Keratinocyte (primary cell): ENCODE results near the gene HLA-DMA. TPM values are rescaled to one million over a fixed set of nuclear protein-coding genes. Genes with fewer than 3 reads are reported as not detected.

ENCODE experiments used
- DNase-seq: peaks from one replicate; pipeline ENCODE4 v3.0.0-alpha.2; 2011; ENCODE audit warnings: low read depth, missing footprints, low spot score
- FAIRE-seq: peaks from 2 replicates; lab custom pipeline; 2011; peaks lifted over from hg19 to GRCh38; lab: Jason Lieb, UNC
- H2AFZ ChIP-seq: 2 replicates; pipeline ENCODE4 v1.6.0; 2012; ENCODE audit warnings: low read length, control low read depth, inconsistent platforms; ENCODE audit not compliant: control insufficient read depth
- H3K27ac ChIP-seq: 2 replicates; pipeline ENCODE4 v1.5.1; 2011; ENCODE audit warnings: low read length; ENCODE audit not compliant: control insufficient read depth, insufficient read depth
- H3K27me3 ChIP-seq: 3 replicates; pipeline ENCODE4 v1.6.0; 2011; ENCODE audit warnings: low read length; ENCODE audit not compliant: control insufficient read depth, insufficient read depth; ENCODE audit errors: extremely low read depth
- H3K36me3 ChIP-seq, 2 experiments: 2 replicates in 1 of 2; 3 replicates in 1 of 2; pipeline ENCODE4 v1.5.1; 2011; ENCODE audit warnings: low read length in 2 of 2, mild to moderate bottlenecking in 1 of 2; ENCODE audit not compliant: control insufficient read depth in 2 of 2, insufficient read depth in 2 of 2; ENCODE audit errors: extremely low read depth in 1 of 2
- H3K4me1 ChIP-seq: 3 replicates; pipeline ENCODE4 v1.5.1; 2011; ENCODE audit warnings: low read length; ENCODE audit not compliant: control insufficient read depth, insufficient read depth; ENCODE audit errors: extremely low read depth
- H3K4me2 ChIP-seq: 3 replicates; pipeline ENCODE4 v1.6.0; 2011; ENCODE audit warnings: low read depth, low read length; ENCODE audit not compliant: control insufficient read depth, insufficient read depth; ENCODE audit errors: extremely low read depth
- H3K4me3 ChIP-seq, 3 experiments: fragments of 200-600 bp in 1 of 3; sonication (generic) in 1 of 3; 2 replicates in 2 of 3; 3 replicates in 1 of 3; pipeline ENCODE4 v1.5.1; 2011 to 2016; ENCODE audit warnings: low read length in 3 of 3, mild to moderate bottlenecking in 3 of 3, control low read depth in 2 of 3, inconsistent platforms in 1 of 3, low read depth in 1 of 3, mixed read lengths in 1 of 3, mixed run types in 1 of 3, moderate library complexity in 1 of 3; ENCODE audit not compliant: control insufficient read depth in 2 of 3, insufficient read depth in 2 of 3; ENCODE audit errors: extremely low read depth in 1 of 3
- H3K79me2 ChIP-seq: 2 replicates; pipeline ENCODE4 v1.6.0; 2012; ENCODE audit warnings: low read length; ENCODE audit not compliant: control insufficient read depth, insufficient read depth
- H3K9ac ChIP-seq: 3 replicates; pipeline ENCODE4 v1.6.0; 2011; ENCODE audit warnings: low read length; ENCODE audit not compliant: control insufficient read depth, insufficient read depth; ENCODE audit errors: extremely low read depth
- H3K9me1 ChIP-seq: 3 replicates; pipeline ENCODE4 v1.6.0; 2011; ENCODE audit warnings: low read length; ENCODE audit not compliant: control insufficient read depth, insufficient read depth; ENCODE audit errors: extremely low read depth
- H3K9me3 ChIP-seq: 2 replicates; pipeline ENCODE4 v1.5.1; 2012; ENCODE audit warnings: low read depth, low read length; ENCODE audit not compliant: control insufficient read depth
- H4K20me1 ChIP-seq: 3 replicates; pipeline ENCODE4 v1.6.0; 2011; ENCODE audit warnings: low read length; ENCODE audit not compliant: control insufficient read depth, insufficient read depth; ENCODE audit errors: extremely low read depth
- EZH2 ChIP-seq: IDR thresholded peaks from one replicate; pipeline ENCODE4 v1.6.1; 2012; ENCODE audit warnings: inconsistent platforms, mild to moderate bottlenecking, low read length, moderate library complexity
- dilution Hi-C: fragments of 300-500 bp; cut with MboI; formaldehyde crosslinking; loops from one replicate; pipeline ENCODE4 v1.7.0; 2020; ENCODE audit warnings: low sequenced_read_pairs; ENCODE audit not compliant: extremely low pct_ligation_motif_present
- polyA plus RNA-seq, 5 experiments: library from polyadenylated mRNA; depleted of rRNA in 3 of 5; stranded (reverse) in 3 of 5; stranded (forward) in 1 of 5; unstranded in 1 of 5; fragments of >200 nt; gene quantifications; 1 replicate in 1 of 5; 2 replicates in 3 of 5; 3 replicates in 1 of 5; pipeline versions ENCODE4 v1.2.1 to v1.2.3, GENCODE V29; 2011 to 2012; ENCODE audit warnings: missing spikeins in 2 of 5, low read depth in 1 of 5, low replicate concordance in 1 of 5
- TF ChIP-seq, protein P1 (sequence below), 3 experiments: IDR thresholded peaks in 1 of 3; conservative IDR thresholded peaks in 1 of 3; optimal IDR thresholded peaks in 1 of 3; 2 replicates in 2 of 3; 3 replicates in 1 of 3; pipeline versions ENCODE3 to v1.5.1; 2011; ENCODE audit warnings: low read length in 3 of 3, mild to moderate bottlenecking in 3 of 3, moderate library complexity in 2 of 3, control low read depth in 1 of 3, inconsistent platforms in 1 of 3; ENCODE audit not compliant: insufficient read depth in 2 of 3; ENCODE audit errors: extremely low read depth in 1 of 3

The HLA-DMA gene
- polyA plus RNA-seq, 1 donor (not counting 4 experiments of a cell fraction or from before 2014, with no cell fraction given): 2.6 TPM

GRCh38 chr6:32993363-32993973 is 40.6 kb upstream of the HLA-DMA start:
- H3K79me2 ChIP-seq: no peaks in the 10 kb centered on the region
- H3K27me3 ChIP-seq: no peaks in the 10 kb centered on the region
- FAIRE-seq: no peak
- no peak for DNase-seq
- H3K4me2 ChIP-seq: no peak overlapping the region
- H3K36me3 ChIP-seq: no peaks in the 10 kb centered on the region
- H3K9ac ChIP-seq: no peak overlapping the region
- no peak overlapping the region for H2AFZ ChIP-seq
- dilution Hi-C loops: no loop called here
- H4K20me1 ChIP-seq: no peaks in the 10 kb centered on the region
- H3K4me1 ChIP-seq: no peaks in the 10 kb centered on the region
- no peaks in the 10 kb centered on the region for H3K9me1 ChIP-seq
- no peaks in the 10 kb centered on the region for H3K9me3 ChIP-seq
- no peak overlapping the region for H3K27ac ChIP-seq
- H3K4me3 ChIP-seq: no peak overlapping the region
- TF ChIP-seq, protein P1, sequence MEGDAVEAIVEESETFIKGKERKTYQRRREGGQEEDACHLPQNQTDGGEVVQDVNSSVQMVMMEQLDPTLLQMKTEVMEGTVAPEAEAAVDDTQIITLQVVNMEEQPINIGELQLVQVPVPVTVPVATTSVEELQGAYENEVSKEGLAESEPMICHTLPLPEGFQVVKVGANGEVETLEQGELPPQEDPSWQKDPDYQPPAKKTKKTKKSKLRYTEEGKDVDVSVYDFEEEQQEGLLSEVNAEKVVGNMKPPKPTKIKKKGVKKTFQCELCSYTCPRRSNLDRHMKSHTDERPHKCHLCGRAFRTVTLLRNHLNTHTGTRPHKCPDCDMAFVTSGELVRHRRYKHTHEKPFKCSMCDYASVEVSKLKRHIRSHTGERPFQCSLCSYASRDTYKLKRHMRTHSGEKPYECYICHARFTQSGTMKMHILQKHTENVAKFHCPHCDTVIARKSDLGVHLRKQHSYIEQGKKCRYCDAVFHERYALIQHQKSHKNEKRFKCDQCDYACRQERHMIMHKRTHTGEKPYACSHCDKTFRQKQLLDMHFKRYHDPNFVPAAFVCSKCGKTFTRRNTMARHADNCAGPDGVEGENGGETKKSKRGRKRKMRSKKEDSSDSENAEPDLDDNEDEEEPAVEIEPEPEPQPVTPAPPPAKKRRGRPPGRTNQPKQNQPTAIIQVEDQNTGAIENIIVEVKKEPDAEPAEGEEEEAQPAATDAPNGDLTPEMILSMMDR (optimal IDR thresholded peaks at IDR 0.05 in 1 of 3, IDR thresholded peaks at IDR 0.05 in 1 of 3, conservative IDR thresholded peaks at IDR 0.05 in 1 of 3; ENCODE audit: extremely low read depth in 1 of 3, insufficient read depth in 2 of 3, low read length in 3 of 3): no peak
- no peak for TF ChIP-seq EZH2

- dilution Hi-C loops: no loop called here
- TF ChIP-seq, protein P1 (optimal IDR thresholded peaks at IDR 0.05 in 1 of 3, IDR thresholded peaks at IDR 0.05 in 1 of 3, conservative IDR thresholded peaks at IDR 0.05 in 1 of 3; ENCODE audit: extremely low read depth in 1 of 3, insufficient read depth in 2 of 3, low read length in 3 of 3): no peak
- no peak for TF ChIP-seq EZH2
- H3K27me3 ChIP-seq: no peaks in the 10 kb centered on the region
These were observed 39.1 kb upstream of the HLA-DMA start for GRCh38 chr6:32991972-32992371.

More at GRCh38 chr6:32991972-32992371, 39.1 kb upstream of the HLA-DMA start:
- Histone ChIP-seq H3K36me3 (no peaks in the 10 kb centered on the region), H3K4me1 (no peaks in the 10 kb centered on the region), H3K4me2 (no peak overlapping the region), H2AFZ (no peak overlapping the region), H3K79me2 (no peaks in the 10 kb centered on the region), H3K27ac (no peak overlapping the region), H3K9me3 (no peaks in the 10 kb centered on the region), H4K20me1 (no peaks in the 10 kb centered on the region), H3K9me1 (no peaks in the 10 kb centered on the region), H3K4me3 (no peak overlapping the region), H3K9ac (no peak overlapping the region)
- DNase-seq (no peak), FAIRE-seq (no peak)
